ENCODE measurements around the gene THYN1. TPM values are rescaled to one million over a fixed set of nuclear protein-coding genes. Genes with fewer than 3 reads are reported as not detected.

Gene THYN1
- total and polyA plus RNA-seq, 4 donors = 22.1 to 34.3 (median 26.0) TPM

GRCh38 chr11:134230339-134230738 is 22.8 kb downstream of the THYN1 start:
- H3K27ac ChIP-seq (ENCODE audit: low read depth in 1 of 2, low read length in 2 of 2) = no peak overlapping the region
- DNase-seq (ENCODE audit: low spot score) = no peak
- no peaks in the 10 kb centered on the region for H3K36me3 ChIP-seq (ENCODE audit: control insufficient read depth in 4 of 4, insufficient read depth in 3 of 4, low read depth in 1 of 4, low read length in 3 of 4)
- H3K4me3 ChIP-seq (ENCODE audit: low read depth in 1 of 3, low read length in 3 of 3) = no peak overlapping the region
- H3K4me1 ChIP-seq (ENCODE audit: control insufficient read depth in 4 of 4, insufficient read depth in 4 of 4, low read length in 3 of 4) = peaks cover 19 to 53% (median 35%) of the 10 kb centered on the region in 4 donors
- WGBS = 73% methylated on average over 4 of the region's 4 CpGs
- H3K9me3 ChIP-seq (ENCODE audit: control insufficient read depth in 4 of 4, low read length in 3 of 4) = no peaks in the 10 kb centered on the region
- no peaks in the 10 kb centered on the region for H3K27me3 ChIP-seq (ENCODE audit: control insufficient read depth in 4 of 4, insufficient read depth in 4 of 4, low read length in 3 of 4)
- TF ChIP-seq, protein P1, sequence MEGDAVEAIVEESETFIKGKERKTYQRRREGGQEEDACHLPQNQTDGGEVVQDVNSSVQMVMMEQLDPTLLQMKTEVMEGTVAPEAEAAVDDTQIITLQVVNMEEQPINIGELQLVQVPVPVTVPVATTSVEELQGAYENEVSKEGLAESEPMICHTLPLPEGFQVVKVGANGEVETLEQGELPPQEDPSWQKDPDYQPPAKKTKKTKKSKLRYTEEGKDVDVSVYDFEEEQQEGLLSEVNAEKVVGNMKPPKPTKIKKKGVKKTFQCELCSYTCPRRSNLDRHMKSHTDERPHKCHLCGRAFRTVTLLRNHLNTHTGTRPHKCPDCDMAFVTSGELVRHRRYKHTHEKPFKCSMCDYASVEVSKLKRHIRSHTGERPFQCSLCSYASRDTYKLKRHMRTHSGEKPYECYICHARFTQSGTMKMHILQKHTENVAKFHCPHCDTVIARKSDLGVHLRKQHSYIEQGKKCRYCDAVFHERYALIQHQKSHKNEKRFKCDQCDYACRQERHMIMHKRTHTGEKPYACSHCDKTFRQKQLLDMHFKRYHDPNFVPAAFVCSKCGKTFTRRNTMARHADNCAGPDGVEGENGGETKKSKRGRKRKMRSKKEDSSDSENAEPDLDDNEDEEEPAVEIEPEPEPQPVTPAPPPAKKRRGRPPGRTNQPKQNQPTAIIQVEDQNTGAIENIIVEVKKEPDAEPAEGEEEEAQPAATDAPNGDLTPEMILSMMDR (IDR thresholded peaks at IDR 0.05; ENCODE audit: low read depth, low read length, missing input control) = no peak
- TF ChIP-seq RXRA (IDR thresholded peaks at IDR 0.05) = no peak
- no peak for TF ChIP-seq FOXA2 (IDR thresholded peaks at IDR 0.05)
- TF ChIP-seq HNF4A (conservative IDR thresholded peaks at IDR 0.05) = no peak
- TF ChIP-seq NR2F2 (IDR thresholded peaks at IDR 0.05) = no peak
- TF ChIP-seq, protein P2, sequence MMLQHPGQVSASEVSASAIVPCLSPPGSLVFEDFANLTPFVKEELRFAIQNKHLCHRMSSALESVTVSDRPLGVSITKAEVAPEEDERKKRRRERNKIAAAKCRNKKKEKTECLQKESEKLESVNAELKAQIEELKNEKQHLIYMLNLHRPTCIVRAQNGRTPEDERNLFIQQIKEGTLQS (IDR thresholded peaks at IDR 0.05) = no peak
- no peak for TF ChIP-seq EGR1 (IDR thresholded peaks at IDR 0.05; ENCODE audit: low read depth in 2 of 2)
- TF ChIP-seq TAF1 (conservative IDR thresholded peaks at IDR 0.05) = no peak
- TF ChIP-seq JUND (IDR thresholded peaks at IDR 0.05) = no peak
- TF ChIP-seq HNF4G (IDR thresholded peaks at IDR 0.05) = no peak
- no peak for TF ChIP-seq GABPA (IDR thresholded peaks at IDR 0.05 in 1 of 2, conservative IDR thresholded peaks at IDR 0.05 in 1 of 2)
- TF ChIP-seq, protein P3, sequence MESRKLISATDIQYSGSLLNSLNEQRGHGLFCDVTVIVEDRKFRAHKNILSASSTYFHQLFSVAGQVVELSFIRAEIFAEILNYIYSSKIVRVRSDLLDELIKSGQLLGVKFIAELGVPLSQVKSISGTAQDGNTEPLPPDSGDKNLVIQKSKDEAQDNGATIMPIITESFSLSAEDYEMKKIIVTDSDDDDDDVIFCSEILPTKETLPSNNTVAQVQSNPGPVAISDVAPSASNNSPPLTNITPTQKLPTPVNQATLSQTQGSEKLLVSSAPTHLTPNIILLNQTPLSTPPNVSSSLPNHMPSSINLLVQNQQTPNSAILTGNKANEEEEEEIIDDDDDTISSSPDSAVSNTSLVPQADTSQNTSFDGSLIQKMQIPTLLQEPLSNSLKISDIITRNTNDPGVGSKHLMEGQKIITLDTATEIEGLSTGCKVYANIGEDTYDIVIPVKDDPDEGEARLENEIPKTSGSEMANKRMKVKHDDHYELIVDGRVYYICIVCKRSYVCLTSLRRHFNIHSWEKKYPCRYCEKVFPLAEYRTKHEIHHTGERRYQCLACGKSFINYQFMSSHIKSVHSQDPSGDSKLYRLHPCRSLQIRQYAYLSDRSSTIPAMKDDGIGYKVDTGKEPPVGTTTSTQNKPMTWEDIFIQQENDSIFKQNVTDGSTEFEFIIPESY (IDR thresholded peaks at IDR 0.05) = no peak
- TF ChIP-seq MAX (IDR thresholded peaks at IDR 0.05) = no peak
- no peak for TF ChIP-seq SP1 (IDR thresholded peaks at IDR 0.05)
- H3K9ac ChIP-seq (ENCODE audit: low read depth in 1 of 2, low read length in 2 of 2) = no peak overlapping the region

DNA sequence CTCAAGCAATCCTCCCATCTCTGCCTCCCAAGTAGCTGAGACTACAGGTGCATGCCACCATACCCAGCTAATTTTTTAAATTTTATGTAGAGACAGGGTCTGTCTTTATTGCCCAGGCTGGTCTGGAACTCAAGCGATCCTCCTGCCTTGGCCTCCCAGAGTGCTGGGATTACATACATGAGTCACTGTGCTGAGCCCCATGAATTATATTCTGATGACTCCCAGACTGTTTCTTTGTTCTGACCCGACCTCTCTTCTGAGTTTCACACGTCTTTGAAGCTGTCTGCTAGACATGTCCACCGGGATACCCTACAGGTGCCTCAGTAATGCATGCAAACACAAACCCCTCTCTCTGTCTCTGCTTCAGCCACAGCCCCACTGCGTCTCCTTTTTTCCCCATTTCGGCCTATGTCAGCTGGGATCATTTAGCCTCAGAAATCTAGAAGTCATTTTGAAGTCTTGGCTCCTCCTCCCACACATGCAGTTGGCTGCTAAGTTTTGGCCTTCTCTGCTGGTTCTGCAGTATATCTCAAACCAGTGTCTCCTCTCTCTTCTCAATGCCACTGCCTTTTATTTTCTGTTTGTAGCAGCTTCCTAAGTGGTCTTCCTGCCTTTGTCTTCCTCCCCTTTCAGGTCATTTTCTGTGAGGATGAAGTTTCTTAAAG is 23.9 kb downstream of the THYN1 start:
- H3K9ac ChIP-seq (ENCODE audit: low read depth in 1 of 2, low read length in 2 of 2) = no peak overlapping the region
- H3K36me3 ChIP-seq (ENCODE audit: control insufficient read depth in 4 of 4, insufficient read depth in 3 of 4, low read depth in 1 of 4, low read length in 3 of 4) = no peaks in the 10 kb centered on the region
- H3K27ac ChIP-seq (ENCODE audit: low read depth in 1 of 2, low read length in 2 of 2) = no peak overlapping the region
- TF ChIP-seq, protein P3 (IDR thresholded peaks at IDR 0.05) = no peak
- no peak for TF ChIP-seq TAF1 (conservative IDR thresholded peaks at IDR 0.05)
- TF ChIP-seq RAD21 (IDR thresholded peaks at IDR 0.05) = no peak
- TF ChIP-seq GABPA (IDR thresholded peaks at IDR 0.05 in 1 of 2, conservative IDR thresholded peaks at IDR 0.05 in 1 of 2) = no peak
- TF ChIP-seq FOXA2 (IDR thresholded peaks at IDR 0.05) = no peak
- no peak for TF ChIP-seq EGR1 (IDR thresholded peaks at IDR 0.05; ENCODE audit: low read depth in 2 of 2)
- TF ChIP-seq FOXA1 (IDR thresholded peaks at IDR 0.05) = no peak
- H3K4me3 ChIP-seq (ENCODE audit: low read depth in 1 of 3, low read length in 3 of 3) = no peak overlapping the region
- DNase-seq (ENCODE audit: low spot score) = no peak
- H3K9me3 ChIP-seq (ENCODE audit: control insufficient read depth in 4 of 4, low read length in 3 of 4) = no peaks in the 10 kb centered on the region
- H3K27me3 ChIP-seq (ENCODE audit: control insufficient read depth in 4 of 4, insufficient read depth in 4 of 4, low read length in 3 of 4) = no peaks in the 10 kb centered on the region
- WGBS = 89% methylated on average over 6 of the region's 6 CpGs
- H3K4me1 ChIP-seq (ENCODE audit: control insufficient read depth in 4 of 4, insufficient read depth in 4 of 4, low read length in 3 of 4) = peaks cover 15 to 48% (median 31%) of the 10 kb centered on the region in 4 donors

Measured in liver (tissue), 9 donors.